Heart right ventricle (tissue), 16 donors: ENCODE results near the gene ZDHHC22. TPM values are rescaled to one million over a fixed set of nuclear protein-coding genes. Genes with fewer than 3 reads are reported as not detected.

Experiments used
- ATAC-seq, 8 donors: fragments of 200-7000 bp; cut with Tn5 transposase; one replicate each; pipeline ENCODE4 v1.9.1; 2020; ENCODE audit warnings: mild to moderate bottlenecking in 8 of 8, moderate library complexity in 8 of 8, moderate number of reproducible peaks in 1 of 8
- DNase-seq, 2 donors: peaks; one replicate each; pipeline ENCODE4 v3.0.0-alpha.2; 2020
- H3K27ac ChIP-seq, 10 donors: fragments of 200-600 bp; sonication (generic) in 2 of 10; one replicate each; pipeline versions ENCODE4 v1.5.0 to v1.8.0; 2020 to 2022; ENCODE audit warnings: mild to moderate bottlenecking in 3 of 10
- H3K27me3 ChIP-seq, 7 donors: fragments of 200-600 bp; one replicate each; pipeline ENCODE4 v1.8.0; 2021 to 2022; ENCODE audit warnings: mild to moderate bottlenecking in 2 of 7
- H3K36me3 ChIP-seq, 9 donors: fragments of 200-600 bp; sonication (generic) in 1 of 9; one replicate each; pipeline versions ENCODE4 v1.5.0 to v1.8.0; 2020 to 2022; ENCODE audit warnings: mild to moderate bottlenecking in 2 of 9
- H3K4me1 ChIP-seq, 9 donors: fragments of 200-600 bp; sonication (generic) in 1 of 9; one replicate each; pipeline versions ENCODE4 v1.5.0 to v1.8.0; 2020 to 2022; ENCODE audit warnings: mild to moderate bottlenecking in 4 of 9
- H3K4me3 ChIP-seq, 10 donors: fragments of 200-600 bp; sonication (generic) in 2 of 10; one replicate each; pipeline versions ENCODE4 v1.5.0 to v1.8.0; 2020 to 2022; ENCODE audit warnings: mild to moderate bottlenecking in 7 of 10, moderate library complexity in 2 of 10
- H3K9me3 ChIP-seq, 11 donors: fragments of 200-600 bp in 10 of 11; sonication (generic) in 2 of 11; one replicate each; pipeline versions ENCODE4 v1.5.0 to v1.8.0; 2013 to 2022; ENCODE audit warnings: mild to moderate bottlenecking in 2 of 11, control low read depth in 1 of 11, moderate library complexity in 1 of 11
- CTCF ChIP-seq, 9 donors: fragments of 200-600 bp; sonication (generic) in 2 of 9; IDR thresholded peaks; one replicate each; pipeline versions ENCODE4 v1.5.0 to v1.8.0; 2021 to 2022; ENCODE audit warnings: antibody characterized with exemption in 9 of 9, mild to moderate bottlenecking in 5 of 9, moderate library complexity in 1 of 9
- WGBS, 2 donors: extraction: QIAGEN DNeasy Blood & Tissue Kit; methylation state at CpG; one replicate each; pipeline ENCODE4 v1.1.7; 2013; ENCODE audit warnings: inconsistent platforms in 1 of 2; 5-methylcytosine and 5-hydroxymethylcytosine counted together
- intact Hi-C, 10 donors: fragments of 100-400 bp; cut with DNase I; formaldehyde crosslinking; loops; one replicate each; pipeline versions ENCODE4 v1.11.1 to v1.14.2; 2022
- polyA plus RNA-seq, 2 donors: library from polyadenylated mRNA; stranded (reverse); fragments of 200-250 nt; gene quantifications; one replicate each; pipeline ENCODE4 v1.2.3, GENCODE V29; 2013
- total RNA-seq, 10 donors: library from RNA; stranded (reverse); fragmentation: NEBNext Ultra II Directional in 3 of 10; extraction: Animal tissue kit (Norgen Biotek cat#: 25700) in 3 of 10; gene quantifications; one replicate each; pipeline versions ENCODE4 v1.2.1 to v1.2.4, GENCODE V29; 2021 to 2023
- donor health status: Arrhythmogenic right ventricular cardiomyopathy.
- donor health status: ischemic (EF 13 %, LVEDD 7.1; RV severe dilation, severe dysfunction).
- donor health status: healthy with polysubstance abuse.
- donor health status: DM: no; HTN: yes; CAD: no.
- donor health status: DM: no; HTN: no; CAD: no.
- donor health status: ischemic (EF 25% LVEDD 6.9; RV normal size, moderate dysfunction).
- donor health status: ischemic (EF 25% LVEDD 5.7; RV mildly dilated, moderate dysfunction).
- donor health status: healthy.
- donor health status: DM: yes; HTN: yes; CAD: no.
- donor health status: Ischemic cardiomyopathy.
- donor health status: ischemic (EF 35%, LVEDD 5.7; RV mildly dilated, moderate dysfunction).
- donor health status: nonischemic (EF 11% LVEDD 7.7; RV severe dilation, severe dysfunction).
- donor health status: DM: yes; HTN: yes; CAD: no.
- donor health status: PGD.
- donor health status: ischemic (EF 29% LVEDD 5.4; RV normal size, mild dysfunction).
- donor health status: nonischemic (EF 23%, LVEDD 6.1; RV moderate dilation, normal function).

ZDHHC22 gene
- total and polyA plus RNA-seq, 12 donors, result 0.09 TPM; not detected in 11

- no peak overlapping the region for H3K4me3 ChIP-seq
- peaks cover 0 to 32% (median 7%) of the 10 kb centered on the region in 9 donors for H3K36me3 ChIP-seq
- no peaks in the 10 kb centered on the region for H3K27me3 ChIP-seq
- TF ChIP-seq CTCF (IDR thresholded peaks at IDR 0.05), result no peak
- ATAC-seq, result no peak
- H3K9me3 ChIP-seq, result no peaks in the 10 kb centered on the region
- DNase-seq, result no peak
- peak overlapping the region in 7 of 10 donors; percentile 53 to 99 (median 77) for H3K27ac ChIP-seq
- intact Hi-C loops, result loop anchor here in 1 of 10 donors (10.0 kb wide), 1 partner anchor 211 kb away; no protein-coding TSS in a partner anchor
- H3K4me1 ChIP-seq, result peaks cover 3 to 98% (median 81%) of the 10 kb centered on the region in 9 donors
These were observed 38.1 kb downstream of the ZDHHC22 start for GRCh38 chr14:77103475-77103874.

- peaks cover 0 to 19% (median 7%) of the 10 kb centered on the region in 9 donors for H3K36me3 ChIP-seq
These were observed 39.4 kb downstream of the ZDHHC22 start for GRCh38 chr14:77102154-77102553.

GRCh38 chr14:77100961-77101360 is 40.6 kb downstream of the ZDHHC22 start:
- intact Hi-C loops, result loop anchor here in 1 of 10 donors (10.0 kb wide), 1 partner anchor 214 kb away; no protein-coding TSS in a partner anchor
- Histone ChIP-seq H3K4me3 (no peak overlapping the region), H3K36me3 (peaks cover 0 to 7% (median 0%) of the 10 kb centered on the region in 9 donors), H3K9me3 (no peaks in the 10 kb centered on the region), H3K27me3 (no peaks in the 10 kb centered on the region), H3K4me1 (peaks cover 3 to 85% (median 77%) of the 10 kb centered on the region in 9 donors), H3K27ac (peak overlapping the region in 9 of 10 donors; percentile 4 to 99 (median 94))
- WGBS, 2 donors, result 50 to 65% methylated on average over 3 of the region's 3 CpGs
- no peak for TF ChIP-seq CTCF (IDR thresholded peaks at IDR 0.05)
- no peak for DNase-seq
- no peak for ATAC-seq

More at GRCh38 chr14:77102154-77102553, 39.4 kb downstream of the ZDHHC22 start:
- Histone ChIP-seq H3K9me3 (no peaks in the 10 kb centered on the region), H3K4me1 (peaks cover 3 to 88% (median 79%) of the 10 kb centered on the region in 9 donors), H3K4me3 (no peak overlapping the region), H3K27ac (peak overlapping the region in 5 of 10 donors; percentile 11 to 99 (median 98)), H3K27me3 (no peaks in the 10 kb centered on the region)
- 69 to 73% methylated on average over 4 of the region's 4 CpGs for WGBS, 2 donors
- no peak for DNase-seq
- intact Hi-C loops, result loop anchor here in 1 of 10 donors (10.0 kb wide), 1 partner anchor 213 kb away; no protein-coding TSS in a partner anchor
- no peak for TF ChIP-seq CTCF (IDR thresholded peaks at IDR 0.05)
- no peak for ATAC-seq

GRCh38 chr14:77099425-77100167 is 42.0 kb downstream of the ZDHHC22 start:
- H3K27ac ChIP-seq, result peak overlapping the region; percentile 87 to 99 (median 98)
- DNase-seq (peak in 1 of 2 donors; percentile 44), ATAC-seq (peak in 2 of 8 donors; percentile 8 to 15)
- H3K9me3 ChIP-seq, result no peaks in the 10 kb centered on the region
- H3K4me1 ChIP-seq, result peaks cover 0 to 74% (median 65%) of the 10 kb centered on the region in 9 donors
- TF ChIP-seq CTCF (IDR thresholded peaks at IDR 0.05), result no peak
- H3K27me3 ChIP-seq, result no peaks in the 10 kb centered on the region
- intact Hi-C loops, result loop anchor here in 3 of 10 donors (5.0 to 10.0 kb wide), 3 partner anchors 72 to 385 kb away; partner anchors contain the start of gene IRF2BPL (in 1 of the 3)
- peaks cover 0 to 4% (median 0%) of the 10 kb centered on the region in 9 donors for H3K36me3 ChIP-seq
- peak overlapping the region in 9 of 10 donors; percentile 1 to 86 (median 75) for H3K4me3 ChIP-seq
- WGBS, 2 donors, result 23 to 25% methylated on average over 7 of the region's 7 CpGs
